H1 (cell line): Measurements from ENCODE around the gene NSUN2. TPM values are rescaled to one million over a fixed set of nuclear protein-coding genes. Genes with fewer than 3 reads are reported as not detected.

ENCODE experiments used
- CEBPB ChIP-seq: IDR thresholded peaks from 2 replicates; pipeline ENCODE4 v1.6.1; 2012; ENCODE audit warnings: low read depth, low read length
- CHD7 ChIP-seq: fragments of 300-600 bp; sonication (generic); IDR thresholded peaks from 2 replicates; pipeline ENCODE4 v1.7.1; 2012; ENCODE audit warnings: low read length, moderate library complexity, mild to moderate bottlenecking, inconsistent platforms; ENCODE audit not compliant: insufficient replicate concordance
- EGR1 ChIP-seq: IDR thresholded peaks from 2 replicates; pipeline ENCODE4 v1.6.1; 2011; ENCODE audit warnings: low read depth, low read length, borderline replicate concordance
- RAD21 ChIP-seq, 2 experiments: IDR thresholded peaks in 1 of 2; conservative IDR thresholded peaks in 1 of 2; 2 replicates each; pipeline ENCODE4 v1.6.1; 2011; ENCODE audit warnings: low read depth in 2 of 2, low read length in 2 of 2, improper control_type of control experiment in 1 of 2, inconsistent platforms in 1 of 2, mild to moderate bottlenecking in 1 of 2, moderate library complexity in 1 of 2
- RBBP5 ChIP-seq: IDR thresholded peaks from 2 replicates; pipeline ENCODE4 v1.7.1; 2012; ENCODE audit warnings: low read depth, mild to moderate bottlenecking, inconsistent platforms, low read length, moderate library complexity, borderline replicate concordance
- SIRT6 ChIP-seq: IDR thresholded peaks from one replicate; pipeline ENCODE4 v1.7.1; 2012; ENCODE audit warnings: low read length, inconsistent platforms
- SP1 ChIP-seq: IDR thresholded peaks from 2 replicates; pipeline ENCODE4 v1.6.1; 2011; ENCODE audit warnings: low read depth, low read length
- TBP ChIP-seq: IDR thresholded peaks from 2 replicates; pipeline ENCODE4 v1.6.1; 2011; ENCODE audit warnings: low read depth, low read length, improper control_type of control experiment
- YY1 ChIP-seq: IDR thresholded peaks from 2 replicates; pipeline ENCODE4 v1.6.1; 2011; ENCODE audit warnings: low read depth, mild to moderate bottlenecking, low read length
- polyA plus RNA-seq, 7 experiments: library from polyadenylated mRNA; depleted of rRNA in 3 of 7; stranded (reverse) in 5 of 7; unstranded in 2 of 7; fragments of >200 nt in 5 of 7; fragments of 200-250 nt in 2 of 7; gene quantifications; 1 replicate in 5 of 7; 2 replicates in 1 of 7; 4 replicates in 1 of 7; pipeline versions ENCODE4 v1.2.1 to v1.2.3, GENCODE V29; 2011 to 2013; ENCODE audit warnings: missing spikeins in 2 of 7, mixed read lengths in 2 of 7
- total RNA-seq: library from RNA; stranded (reverse); fragmentation: NEBNext Ultra II Directional; extraction: Animal tissue kit (Norgen Biotek cat#: 25700); gene quantifications from 2 replicates; pipeline ENCODE4 v1.2.1, GENCODE V29; 2021
- TF ChIP-seq, protein P1 (sequence below): IDR thresholded peaks from 2 replicates; pipeline ENCODE4 v1.6.1; 2011; ENCODE audit warnings: low read depth, mild to moderate bottlenecking, low read length; ENCODE audit not compliant: insufficient read depth

The NSUN2 gene
- total and polyA plus RNA-seq, 2 of the 8 experiments (the other 6 are each of a cell fraction or from before 2014, with no cell fraction given) = 47.3 to 94.7 TPM

DNA sequence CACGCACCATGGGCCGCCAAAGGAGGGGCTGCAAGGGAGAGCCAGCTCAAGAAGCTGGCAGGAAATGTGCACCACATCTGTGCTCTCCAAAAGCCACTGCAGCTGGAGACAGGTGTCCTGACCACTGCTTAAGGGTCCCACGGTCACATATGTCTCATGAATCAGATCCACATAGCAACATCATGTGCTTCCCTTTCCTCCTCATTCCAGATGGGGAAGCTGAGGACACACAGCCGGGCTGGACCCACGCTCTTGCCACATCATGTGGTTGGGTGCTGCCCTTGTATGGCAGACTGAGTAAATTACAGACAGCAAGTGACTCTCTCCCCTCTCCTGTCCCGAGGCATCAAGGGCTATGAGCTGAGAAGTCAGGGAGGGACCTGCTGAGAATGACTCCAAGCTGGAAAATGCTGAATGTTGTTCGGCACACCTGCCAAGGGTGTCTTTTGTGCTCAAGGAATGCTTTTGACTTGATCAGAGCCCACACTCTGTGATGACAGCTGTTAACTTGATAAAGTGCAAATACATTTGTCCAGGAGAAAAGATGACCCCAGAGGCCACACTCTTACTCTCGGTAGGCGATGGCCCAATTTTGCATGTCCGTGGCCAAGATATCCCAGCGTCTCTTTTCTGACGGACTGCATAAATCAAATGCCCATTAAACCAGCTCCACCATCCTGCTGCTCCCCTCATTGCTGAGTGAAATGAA, 58.2 kb downstream of the NSUN2 start (continued):
- TF ChIP-seq CHD7 (no peak), YY1 (no peak), RAD21 (IDR thresholded peaks at IDR 0.05 in 1 of 2, conservative IDR thresholded peaks at IDR 0.05 in 1 of 2; ENCODE audit: low read depth in 2 of 2, low read length in 2 of 2) (peak; percentile 25 to 41; a peak in 3 of 4 replicates), SIRT6 (no peak), RBBP5 (no peak), SP1 (no peak), TBP (no peak), EGR1 (no peak), CEBPB (no peak)
- TF ChIP-seq, protein P1, sequence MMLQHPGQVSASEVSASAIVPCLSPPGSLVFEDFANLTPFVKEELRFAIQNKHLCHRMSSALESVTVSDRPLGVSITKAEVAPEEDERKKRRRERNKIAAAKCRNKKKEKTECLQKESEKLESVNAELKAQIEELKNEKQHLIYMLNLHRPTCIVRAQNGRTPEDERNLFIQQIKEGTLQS = no peak
